ENCODE data around the gene COL4A3. TPM values are rescaled to one million over a fixed set of nuclear protein-coding genes. Genes with fewer than 3 reads are reported as not detected.

Gene COL4A3
- total RNA-seq, 2 donors from 2014 or later, result 1.7 to 2.4 TPM

GRCh38 chr2:227141301-227141700, 23.1 kb upstream of the COL4A3 start:
- H3K27ac ChIP-seq (ENCODE audit: low read depth, low read length), result no peak overlapping the region

DNA sequence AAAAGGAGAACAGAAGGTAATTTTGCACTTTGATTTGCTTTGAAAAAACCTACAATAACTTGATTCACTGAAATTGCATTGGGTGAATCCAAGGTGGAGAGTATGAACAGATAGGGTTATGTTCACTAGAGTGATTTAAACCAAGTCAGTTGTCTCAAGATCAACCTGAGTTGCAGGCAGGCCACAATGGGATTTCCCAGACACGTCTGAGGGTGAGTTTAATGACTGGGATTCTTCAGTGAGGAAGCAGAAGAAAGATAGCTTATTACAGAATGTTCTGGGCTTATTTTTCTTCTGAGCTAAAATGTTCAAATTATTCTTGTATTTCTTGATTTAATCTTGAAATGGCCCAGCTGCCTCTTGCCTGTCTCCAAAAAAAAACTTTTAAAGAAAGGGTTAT, 20.5 kb upstream of the COL4A3 start:
- no peak for TF ChIP-seq CTCF (conservative IDR thresholded peaks at IDR 0.05)
- DNase-seq, result no peak
- H3K4me1 Mint-ChIP-seq, result no peaks in the 10 kb centered on the region
- no peaks in the 10 kb centered on the region for H3K4me1 ChIP-seq (ENCODE audit: control insufficient read depth, insufficient read depth, low read length)
- 82 to 90% methylated on average over 1 of the region's 1 CpG for WGBS, 2 experiments (ENCODE audit: insufficient coverage in 1 of 2, insufficient read length in 1 of 2)
- no peaks in the 10 kb centered on the region for H3K27me3 ChIP-seq (ENCODE audit: control insufficient read depth, insufficient read depth, low read length, poor library complexity, severe bottlenecking)
- H3K36me3 Mint-ChIP-seq (ENCODE audit: low read depth), result peaks cover 5% of the 10 kb centered on the region
- no peak overlapping the region for H3K4me3 Mint-ChIP-seq
- no peak overlapping the region for H3K27ac ChIP-seq (ENCODE audit: low read depth, low read length)
- no peak overlapping the region for H3K9ac ChIP-seq (ENCODE audit: extremely low read depth, low read length, poor library complexity, severe bottlenecking)
- H3K36me3 ChIP-seq (ENCODE audit: control insufficient read depth, insufficient read depth, low read length), result no peaks in the 10 kb centered on the region
- H3K9me3 Mint-ChIP-seq, result peaks cover 6% of the 10 kb centered on the region
- no peaks in the 10 kb centered on the region for H3K27me3 Mint-ChIP-seq (ENCODE audit: insufficient read depth)
- H3K9me3 ChIP-seq (ENCODE audit: control insufficient read depth, low read length), result peaks cover 7% of the 10 kb centered on the region
- no peak overlapping the region for H3K4me3 ChIP-seq (ENCODE audit: low read length)
- H3K27ac Mint-ChIP-seq, result no peak overlapping the region

More at GRCh38 chr2:227141301-227141700, 23.1 kb upstream of the COL4A3 start:
- no peak for DNase-seq
- Histone ChIP-seq H3K4me3 (ENCODE audit: low read length) (no peak overlapping the region), H3K27me3 (ENCODE audit: control insufficient read depth, insufficient read depth, low read length, poor library complexity, severe bottlenecking) (no peaks in the 10 kb centered on the region), H3K4me1 (ENCODE audit: control insufficient read depth, insufficient read depth, low read length) (no peaks in the 10 kb centered on the region), H3K36me3 (ENCODE audit: control insufficient read depth, insufficient read depth, low read length) (no peaks in the 10 kb centered on the region), H3K9me3 (ENCODE audit: control insufficient read depth, low read length) (no peaks in the 10 kb centered on the region), H3K9ac (ENCODE audit: extremely low read depth, low read length, poor library complexity, severe bottlenecking) (no peak overlapping the region)
- Mint-ChIP-seq H3K4me1 (no peaks in the 10 kb centered on the region), H3K36me3 (ENCODE audit: low read depth) (peaks cover 2% of the 10 kb centered on the region), H3K9me3 (no peaks in the 10 kb centered on the region), H3K4me3 (no peak overlapping the region), H3K27ac (no peak overlapping the region), H3K27me3 (ENCODE audit: insufficient read depth) (no peaks in the 10 kb centered on the region)
- TF ChIP-seq CTCF (conservative IDR thresholded peaks at IDR 0.05), result no peak
- WGBS, 2 experiments (ENCODE audit: insufficient coverage in 1 of 2, insufficient read length in 1 of 2), result 97 to 100% methylated on average over 2 to 4 of the region's 4 CpGs

- no peaks in the 10 kb centered on the region for H3K27me3 ChIP-seq (ENCODE audit: control insufficient read depth, insufficient read depth, low read length, poor library complexity, severe bottlenecking)
- DNase-seq, result no peak
- H3K9me3 Mint-ChIP-seq, result peaks cover 10% of the 10 kb centered on the region
- WGBS, 2 experiments (ENCODE audit: insufficient coverage in 1 of 2, insufficient read length in 1 of 2), result 90 to 91% methylated on average over 6 of the region's 6 CpGs
- H3K27ac ChIP-seq (ENCODE audit: low read depth, low read length), result no peak overlapping the region
- no peak overlapping the region for H3K4me3 Mint-ChIP-seq
- H3K27me3 Mint-ChIP-seq (ENCODE audit: insufficient read depth), result no peaks in the 10 kb centered on the region
- no peak overlapping the region for H3K9ac ChIP-seq (ENCODE audit: extremely low read depth, low read length, poor library complexity, severe bottlenecking)
- no peak overlapping the region for H3K27ac Mint-ChIP-seq
- TF ChIP-seq CTCF (conservative IDR thresholded peaks at IDR 0.05), result no peak
- H3K4me3 ChIP-seq (ENCODE audit: low read length), result no peak overlapping the region
- H3K4me1 Mint-ChIP-seq, result no peaks in the 10 kb centered on the region
- no peaks in the 10 kb centered on the region for H3K36me3 ChIP-seq (ENCODE audit: control insufficient read depth, insufficient read depth, low read length)
- peaks cover 5% of the 10 kb centered on the region for H3K36me3 Mint-ChIP-seq (ENCODE audit: low read depth)
- no peaks in the 10 kb centered on the region for H3K4me1 ChIP-seq (ENCODE audit: control insufficient read depth, insufficient read depth, low read length)
- H3K9me3 ChIP-seq (ENCODE audit: control insufficient read depth, low read length), result peaks cover 7% of the 10 kb centered on the region
Observed at GRCh38 chr2:227146456-227146855, 18.0 kb upstream of the COL4A3 start.
